HCT116 (cell line): Measurements from ENCODE around the gene STARD8. TPM values are rescaled to one million over a fixed set of nuclear protein-coding genes. Genes with fewer than 3 reads are reported as not detected.

ENCODE experiments used
- ATAC-seq: fragments of 200-7000 bp; cut with Tn5 transposase; 2 replicates; pipeline ENCODE4 v1.9.1; 2020; ENCODE audit warnings: mild to moderate bottlenecking, moderate library complexity
- BruUV-seq: library from RNA; stranded (reverse); fragments of 400-500 nt; replicated peaks from 2 replicates; lab custom pipeline; 2021; lab: Mats Ljungman, UMichigan
- CTCF ChIA-PET: fragments of 300-600 bp; sonication (Branson Sonifier 250); formaldehyde crosslinking; loops from one replicate; lab custom pipeline; 2021; ENCODE audit warnings: antibody characterized with exemption; lab: Charles Lee
- POLR2A ChIA-PET: fragments of 300-600, 350-600 bp; sonication (Branson Sonifier 250); formaldehyde crosslinking; loops from one replicate; lab custom pipeline; 2021; ENCODE audit warnings: antibody characterized with exemption; lab: Charles Lee
- RAD21 ChIA-PET, 2 experiments: fragments of 300-600 bp; sonication (Branson Sonifier 250); formaldehyde crosslinking; loops; one replicate each; lab custom pipeline; 2023; ENCODE audit warnings: low total read pairs in 2 of 2; ENCODE audit not compliant: uncharacterized antibody in 2 of 2, unreplicated experiment in 2 of 2, low non-redundant PET in 1 of 2; lab: Charles Lee
- DNase-seq: peaks from one replicate; pipeline ENCODE4 v3.0.0-alpha.2; 2010; ENCODE audit warnings: low read depth, low spot score
- H2AFZ ChIP-seq: fragments of 200-600 bp; shearing (Covaris generic), sonication (generic); 2 replicates; pipeline ENCODE4 v1.6.1; 2017; ENCODE audit warnings: low read depth, mixed run types, mixed read lengths, antibody characterized with exemption, low read length; ENCODE audit not compliant: poor library complexity, severe bottlenecking
- H3K27ac ChIP-seq: 2 replicates; pipeline ENCODE4 v1.5.1; 2012; ENCODE audit warnings: low read depth, low read length
- H3K27me3 ChIP-seq: fragments of 200-600 bp; sonication (generic); 2 replicates; pipeline ENCODE4 v1.6.1; 2016; ENCODE audit warnings: mixed run types, low read length, mixed read lengths; ENCODE audit not compliant: insufficient read depth
- H3K36me3 ChIP-seq, 2 experiments: fragments of 200-500 bp in 1 of 2; fragments of 200-600 bp in 1 of 2; sonication (Bioruptor generic) in 1 of 2; sonication (generic) in 1 of 2; 2 replicates each; pipeline versions ENCODE4 v1.5.1 to v1.6.1; 2014 to 2016; ENCODE audit warnings: low read length in 2 of 2, inconsistent platforms in 1 of 2, mixed read lengths in 1 of 2, mixed run types in 1 of 2; ENCODE audit not compliant: insufficient read depth in 2 of 2, control insufficient read depth in 1 of 2
- H3K4me1 ChIP-seq, 2 experiments: fragments of 200-600 bp in 1 of 2; sonication (generic) in 1 of 2; 2 replicates each; pipeline versions ENCODE4 v1.5.1 to v1.6.1; 2012 to 2017; ENCODE audit warnings: low read length in 2 of 2, inconsistent platforms in 1 of 2, mild to moderate bottlenecking in 1 of 2, mixed read lengths in 1 of 2, mixed run types in 1 of 2, moderate library complexity in 1 of 2; ENCODE audit not compliant: insufficient read depth in 2 of 2, control insufficient read depth in 1 of 2
- H3K4me2 ChIP-seq: fragments of 200-600 bp; sonication (generic); 2 replicates; pipeline ENCODE4 v1.6.1; 2017; ENCODE audit warnings: mixed run types, low read length, mixed read lengths
- H3K4me3 ChIP-seq, 2 experiments: fragments of 200-600 bp in 1 of 2; sonication (generic) in 1 of 2; replicated peaks in 1 of 2; 2 replicates each; pipeline ENCODE4 v1.5.1; 2011 to 2016; ENCODE audit warnings: low read length in 2 of 2, control low read depth in 1 of 2, low read depth in 1 of 2, mild to moderate bottlenecking in 1 of 2, mixed read lengths in 1 of 2, mixed run types in 1 of 2
- H3K79me2 ChIP-seq: fragments of 200-600 bp; sonication (generic); 2 replicates; pipeline ENCODE4 v1.6.1; 2017; ENCODE audit warnings: mild to moderate bottlenecking, mixed run types, low read length, moderate library complexity, mixed read lengths; ENCODE audit not compliant: insufficient read depth
- H3K9ac ChIP-seq: fragments of 200-600 bp; sonication (generic); 2 replicates; pipeline ENCODE4 v1.6.1; 2016; ENCODE audit warnings: low read length, mixed read lengths
- H3K9me2 ChIP-seq: fragments of 200-600 bp; sonication (generic), shearing (Covaris generic); 2 replicates; pipeline ENCODE4 v1.6.1; 2017; ENCODE audit warnings: mixed run types, mild to moderate bottlenecking, moderate library complexity; ENCODE audit not compliant: insufficient read depth
- H3K9me3 ChIP-seq, 2 experiments: fragments of 200-500 bp in 1 of 2; fragments of 200-600 bp in 1 of 2; sonication (Bioruptor generic) in 1 of 2; sonication (generic) in 1 of 2; 2 replicates each; pipeline ENCODE4 v1.6.1; 2014 to 2017; ENCODE audit warnings: low read length in 2 of 2, mixed read lengths in 2 of 2, inconsistent platforms in 1 of 2, low read depth in 1 of 2, mild to moderate bottlenecking in 1 of 2, mixed run types in 1 of 2, moderate library complexity in 1 of 2; ENCODE audit not compliant: control insufficient read depth in 1 of 2, insufficient read depth in 1 of 2
- H4K20me1 ChIP-seq: fragments of 200-600 bp; sonication (generic), shearing (Covaris generic); 2 replicates; pipeline ENCODE4 v1.6.1; 2017; ENCODE audit warnings: mixed run types, mild to moderate bottlenecking, moderate library complexity; ENCODE audit not compliant: insufficient read depth
- CTCF ChIP-seq, 3 experiments: fragments of 200-600 bp in 1 of 3; sonication (generic) in 1 of 3; IDR thresholded peaks in 2 of 3; conservative IDR thresholded peaks in 1 of 3; 2 replicates each; pipeline ENCODE4 v1.5.1; 2012 to 2017; ENCODE audit warnings: low read depth in 2 of 3, low read length in 2 of 3, antibody characterized with exemption in 1 of 3, borderline replicate concordance in 1 of 3, control low read depth in 1 of 3, mild to moderate bottlenecking in 1 of 3, mixed read lengths in 1 of 3, mixed run types in 1 of 3, moderate library complexity in 1 of 3; ENCODE audit not compliant: insufficient read depth in 1 of 3
- EGR1 ChIP-seq: IDR thresholded peaks from 2 replicates; pipeline ENCODE4 v1.6.1; 2012; ENCODE audit warnings: low read depth
- ELF1 ChIP-seq: IDR thresholded peaks from 2 replicates; pipeline ENCODE4 v1.6.1; 2012; ENCODE audit warnings: low read depth, borderline replicate concordance
- EZH2 ChIP-seq: fragments of 200-600 bp; sonication (generic); IDR thresholded peaks from 2 replicates; pipeline ENCODE4 v1.6.1; 2017; ENCODE audit warnings: antibody characterized with exemption, mixed run types
- FOSL1 ChIP-seq: IDR thresholded peaks from 2 replicates; pipeline ENCODE4 v1.6.1; 2012; ENCODE audit warnings: low read depth
- JUND ChIP-seq: IDR thresholded peaks from 2 replicates; pipeline ENCODE4 v1.6.1; 2012
- POLR2A ChIP-seq: IDR thresholded peaks from 2 replicates; pipeline ENCODE4 v1.7.0; 2011; ENCODE audit warnings: borderline replicate concordance; ENCODE audit not compliant: insufficient read depth, insufficient read length; ENCODE audit errors: extremely low read depth
- POLR2AphosphoS5 ChIP-seq: IDR thresholded peaks from 2 replicates; pipeline ENCODE4 v1.6.1; 2011; ENCODE audit warnings: mild to moderate bottlenecking, low read depth, low read length, moderate library complexity
- REST ChIP-seq: IDR thresholded peaks from 2 replicates; pipeline ENCODE4 v1.6.1; 2012; ENCODE audit warnings: low read depth
- SIN3A ChIP-seq: IDR thresholded peaks from 2 replicates; pipeline ENCODE4 v1.6.1; 2012; ENCODE audit warnings: low read depth
- SP1 ChIP-seq: IDR thresholded peaks from 2 replicates; pipeline ENCODE4 v1.6.1; 2012; ENCODE audit warnings: low read depth
- TCF7L2 ChIP-seq: IDR thresholded peaks from 2 replicates; pipeline ENCODE4 v1.7.0; 2011; ENCODE audit warnings: borderline replicate concordance, inconsistent platforms; ENCODE audit not compliant: insufficient read depth, insufficient read length; ENCODE audit errors: extremely low read depth
- ZBTB33 ChIP-seq: IDR thresholded peaks from 2 replicates; pipeline ENCODE4 v1.6.1; 2011; ENCODE audit warnings: mild to moderate bottlenecking, low read length, moderate library complexity; ENCODE audit not compliant: insufficient replicate concordance; ENCODE audit errors: extremely low read depth
- ZFX ChIP-seq: fragments of 450-650 bp; IDR thresholded peaks from 2 replicates; pipeline ENCODE4 v1.6.1; 2017
- ZNF274 ChIP-seq: fragments of 200-500 bp; sonication (Bioruptor generic); IDR thresholded peaks from 2 replicates; pipeline ENCODE4 v1.6.1; 2014; ENCODE audit warnings: mild to moderate bottlenecking, low read depth, low read length, inconsistent platforms
- intact Hi-C: fragments of 100-400 bp; cut with micrococcal nuclease; formaldehyde crosslinking; loops from 2 replicates; pipeline ENCODE4 v1.10.0; 2022
- total RNA-seq: library from RNA; stranded (reverse); gene quantifications from one replicate; pipeline ENCODE4 v1.2.1, GENCODE V29; 2021; ENCODE audit not compliant: unreplicated experiment

STARD8 gene
- total RNA-seq, 1 experiment from 2014 or later, result 5.4 TPM

GRCh38 chrX:68676335-68676734 is 28.9 kb downstream of the STARD8 start:
- Histone ChIP-seq H3K4me1 (no peaks in the 10 kb centered on the region), H3K9me2 (no peaks in the 10 kb centered on the region), H3K27ac (no peak overlapping the region), H3K27me3 (no peaks in the 10 kb centered on the region), H3K79me2 (no peaks in the 10 kb centered on the region), H3K36me3 (no peaks in the 10 kb centered on the region), H3K9ac (no peak overlapping the region), H4K20me1 (no peaks in the 10 kb centered on the region), H2AFZ (no peak overlapping the region), H3K9me3 (no peaks in the 10 kb centered on the region), H3K4me2 (no peak overlapping the region), H3K4me3 (no peak overlapping the region)
- ChIA-PET CTCF (no interaction called here), POLR2A (no interaction called here), RAD21 (no interaction called here)
- intact Hi-C loops, result no loop called here
- ATAC-seq, result no peak
- BruUV-seq, result no TSS peak
- DNase-seq, result no peak
- TF ChIP-seq EZH2 (no peak), ZBTB33 (no peak), ELF1 (no peak), EGR1 (no peak), ZNF274 (no peak), REST (no peak), SP1 (no peak), ZFX (no peak), CTCF (IDR thresholded peaks at IDR 0.05 in 2 of 3, conservative IDR thresholded peaks at IDR 0.05 in 1 of 3; ENCODE audit: borderline replicate concordance in 1 of 3, insufficient read depth in 1 of 3, low read depth in 2 of 3, low read length in 2 of 3) (no peak), POLR2AphosphoS5 (no peak), TCF7L2 (no peak), SIN3A (no peak), JUND (no peak), POLR2A (no peak), FOSL1 (no peak)
